WERI-Rb-1 (cell line): ENCODE data around the gene FAM227B.
A peak's percentile ranks its signal among the peaks of the same experiment; 100 is the strongest.
"Not testable (repeated sequence)": the region's sequence is repeated elsewhere in the genome, so short reads cannot be mapped to it uniquely, and the experiment has no call there.

ENCODE experiments used
- DNase-seq: peaks from one replicate; pipeline ENCODE4 v3.0.0-alpha.2; 2020
- H3K27ac ChIP-seq: fragments of 250-450 bp; sonication (Bioruptor Pico); 2 replicates; pipeline ENCODE4 v1.5.1; 2020; ENCODE audit warnings: mild to moderate bottlenecking, moderate library complexity
- H3K27me3 ChIP-seq: fragments of 250-450 bp; sonication (Bioruptor Pico); 2 replicates; pipeline ENCODE4 v1.5.1; 2021; ENCODE audit warnings: mild to moderate bottlenecking, low read depth, moderate library complexity; ENCODE audit not compliant: insufficient read depth, severe bottlenecking
- H3K36me3 ChIP-seq: fragments of 250-450 bp; sonication (Bioruptor Pico); 2 replicates; pipeline ENCODE4 v1.5.1; 2020; ENCODE audit warnings: mild to moderate bottlenecking, moderate library complexity
- H3K4me3 ChIP-seq: 2 replicates; pipeline ENCODE4 v1.5.1; 2011; ENCODE audit warnings: low read depth, mild to moderate bottlenecking, control low read depth, low read length
- H3K9me3 ChIP-seq: fragments of 250-450 bp; sonication (Bioruptor Pico); 2 replicates; pipeline ENCODE4 v1.5.1; 2021; ENCODE audit warnings: mild to moderate bottlenecking, moderate library complexity; ENCODE audit not compliant: severe bottlenecking
- TF ChIP-seq, protein P1 (sequence below): IDR thresholded peaks from 2 replicates; pipeline ENCODE4 v1.5.1; 2011; ENCODE audit warnings: low read depth, mild to moderate bottlenecking, control low read depth, inconsistent platforms, low read length

FAM227B gene, protein sequence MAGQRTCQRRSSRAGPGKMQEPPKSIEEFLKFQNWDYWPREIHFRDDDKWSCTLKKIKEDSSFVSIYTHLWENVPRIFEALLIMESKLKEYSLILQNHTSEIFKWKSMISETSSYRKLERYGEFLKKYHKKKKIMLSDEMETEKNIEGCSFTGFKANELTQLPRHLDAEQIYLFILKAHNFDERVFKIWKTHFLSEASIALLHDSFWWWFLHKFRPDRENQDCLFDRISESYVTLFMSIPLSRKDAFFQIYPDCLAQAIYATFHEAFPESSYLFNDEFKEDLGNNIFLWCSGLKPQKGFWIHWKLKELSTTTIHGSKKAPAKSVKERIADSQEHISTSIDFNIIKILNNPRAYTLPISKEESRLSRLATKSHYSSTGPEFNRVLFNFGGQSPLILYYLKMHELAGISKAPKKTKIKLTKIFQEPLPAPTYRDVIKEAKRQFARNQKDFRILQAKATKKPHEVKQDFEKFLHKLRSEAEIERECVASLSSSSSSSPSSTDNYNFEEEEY

DNA sequence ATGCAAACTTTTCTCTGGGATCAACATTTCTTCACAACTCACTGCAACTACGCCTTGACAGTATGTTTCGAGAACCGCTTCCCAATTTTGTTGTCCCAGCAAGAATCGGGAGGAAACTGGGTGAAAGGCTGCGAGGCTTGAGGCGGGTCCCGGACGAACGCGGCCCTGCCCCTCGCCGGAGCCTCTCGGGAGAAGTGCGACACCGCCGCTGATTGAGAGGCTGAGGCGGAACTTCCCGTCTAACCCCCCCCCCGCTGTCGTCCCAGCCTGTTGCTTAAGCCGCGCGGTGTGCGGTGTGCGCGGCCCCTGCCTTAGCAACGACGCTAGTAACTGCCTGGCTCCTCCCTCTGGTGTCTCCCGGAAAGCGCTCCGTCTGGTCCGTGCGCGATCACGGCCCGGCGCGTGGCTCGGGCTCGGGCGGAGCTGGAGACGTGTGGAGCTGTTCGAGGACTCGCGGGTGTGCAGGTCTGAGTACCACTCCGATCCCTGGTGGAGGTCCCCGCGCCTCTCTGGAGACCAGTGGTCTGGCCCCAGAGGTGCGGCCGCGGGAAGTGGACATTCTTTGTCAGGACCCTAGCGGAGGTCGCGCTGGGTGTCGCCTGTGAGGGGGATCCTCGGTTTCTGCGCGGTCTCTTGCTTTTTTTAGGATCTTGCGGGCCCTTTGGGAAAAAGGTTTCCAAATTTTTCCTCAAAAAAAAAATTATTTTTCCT is at the start of gene FAM227B, which contains the start of gene DTWD1:
Gene FAM227B (minus strand): TSS at position 161 of the 711 bp plus-strand sequence. CDS start 5,647 bp downstream, outside the sequence.
Gene DTWD1 (plus strand): TSS at position 391 of the 711 bp plus-strand sequence. CDS start 4,120 bp downstream, outside the sequence.
- no peaks in the 10 kb centered on the region for H3K27me3 ChIP-seq
- H3K27ac ChIP-seq = peak within 1 kb of the TSS; percentile 86
- TF ChIP-seq, protein P1, sequence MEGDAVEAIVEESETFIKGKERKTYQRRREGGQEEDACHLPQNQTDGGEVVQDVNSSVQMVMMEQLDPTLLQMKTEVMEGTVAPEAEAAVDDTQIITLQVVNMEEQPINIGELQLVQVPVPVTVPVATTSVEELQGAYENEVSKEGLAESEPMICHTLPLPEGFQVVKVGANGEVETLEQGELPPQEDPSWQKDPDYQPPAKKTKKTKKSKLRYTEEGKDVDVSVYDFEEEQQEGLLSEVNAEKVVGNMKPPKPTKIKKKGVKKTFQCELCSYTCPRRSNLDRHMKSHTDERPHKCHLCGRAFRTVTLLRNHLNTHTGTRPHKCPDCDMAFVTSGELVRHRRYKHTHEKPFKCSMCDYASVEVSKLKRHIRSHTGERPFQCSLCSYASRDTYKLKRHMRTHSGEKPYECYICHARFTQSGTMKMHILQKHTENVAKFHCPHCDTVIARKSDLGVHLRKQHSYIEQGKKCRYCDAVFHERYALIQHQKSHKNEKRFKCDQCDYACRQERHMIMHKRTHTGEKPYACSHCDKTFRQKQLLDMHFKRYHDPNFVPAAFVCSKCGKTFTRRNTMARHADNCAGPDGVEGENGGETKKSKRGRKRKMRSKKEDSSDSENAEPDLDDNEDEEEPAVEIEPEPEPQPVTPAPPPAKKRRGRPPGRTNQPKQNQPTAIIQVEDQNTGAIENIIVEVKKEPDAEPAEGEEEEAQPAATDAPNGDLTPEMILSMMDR = no peak
- DNase-seq = peak; percentile 97
- H3K36me3 ChIP-seq = peaks cover 13% of the 10 kb centered on the region
- no peaks in the 10 kb centered on the region for H3K9me3 ChIP-seq
- peak within 1 kb of the TSS; percentile 83 for H3K4me3 ChIP-seq

DNA sequence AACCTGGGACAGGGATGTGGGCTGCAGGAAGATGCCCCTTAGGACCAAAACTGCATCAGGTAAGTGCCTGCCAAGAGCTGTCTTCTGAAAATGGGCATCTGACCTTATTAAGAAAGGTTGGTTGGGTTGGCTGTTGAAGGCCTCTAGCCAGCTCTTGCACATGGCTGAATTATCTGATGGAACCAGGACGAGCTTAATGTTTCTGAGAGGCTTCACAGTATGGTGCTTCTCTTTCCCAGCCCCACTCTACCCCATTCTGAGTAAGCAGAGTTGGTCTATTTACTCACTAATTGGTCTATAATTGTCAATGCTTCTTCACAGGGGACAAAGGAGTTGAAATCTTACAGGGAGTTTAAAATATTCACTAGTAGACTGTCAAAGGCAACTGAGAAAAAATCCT is 48.7 kb upstream of the FAM227B start:
- Histone ChIP-seq H3K27ac (no peak overlapping the region), H3K27me3 (no peaks in the 10 kb centered on the region), H3K36me3 (no peaks in the 10 kb centered on the region), H3K4me3 (no peak overlapping the region), H3K9me3 (no peaks in the 10 kb centered on the region)
- TF ChIP-seq, protein P1 = no peak
- DNase-seq = no peak

DNA sequence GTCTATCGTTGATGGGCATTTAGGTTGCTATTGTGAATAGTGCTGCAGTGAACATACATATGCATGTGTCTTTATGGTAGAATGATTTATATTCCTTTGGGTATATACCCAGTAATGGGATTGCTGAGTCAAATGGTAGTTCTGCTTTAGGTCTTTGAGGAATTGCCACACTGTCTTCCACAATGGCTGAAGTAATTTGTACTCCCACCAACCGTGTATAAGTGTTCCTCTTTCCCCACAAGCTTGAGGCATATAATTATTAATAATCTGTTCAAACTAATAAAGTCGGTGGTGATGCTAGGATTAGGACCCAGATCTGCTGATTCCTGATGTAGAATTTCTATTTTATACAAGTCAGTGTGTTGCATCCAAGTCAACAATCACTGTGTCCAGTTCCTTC is 45.9 kb upstream of the FAM227B start:
- not testable (repeated sequence) for H3K9me3 ChIP-seq, DNase-seq, H3K27me3 ChIP-seq, H3K36me3 ChIP-seq, H3K27ac ChIP-seq, H3K4me3 ChIP-seq

DNA sequence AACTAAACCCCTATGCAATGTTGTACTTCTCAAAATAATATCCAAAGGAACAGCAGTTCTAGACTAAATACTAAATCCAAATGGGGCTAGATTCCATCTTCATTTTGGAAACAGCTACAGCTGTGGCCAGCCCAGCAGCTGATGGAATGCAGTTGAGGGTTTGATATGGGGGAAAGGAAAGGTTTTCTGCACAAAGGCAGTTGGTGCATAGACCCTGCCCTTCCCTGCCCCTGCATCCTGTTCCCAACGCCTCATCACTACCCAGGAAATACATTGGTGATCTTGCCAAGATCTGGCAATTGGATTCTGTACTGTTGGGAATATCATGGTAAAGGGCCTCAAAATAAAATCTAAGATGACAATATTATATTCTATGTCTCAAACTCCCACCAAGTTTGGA is 44.1 kb upstream of the FAM227B start:
- TF ChIP-seq, protein P1 = no peak
- Histone ChIP-seq H3K36me3 (no peaks in the 10 kb centered on the region), H3K9me3 (no peaks in the 10 kb centered on the region), H3K27me3 (no peaks in the 10 kb centered on the region), H3K4me3 (no peak overlapping the region), H3K27ac (no peak overlapping the region)
- DNase-seq = no peak

DNA sequence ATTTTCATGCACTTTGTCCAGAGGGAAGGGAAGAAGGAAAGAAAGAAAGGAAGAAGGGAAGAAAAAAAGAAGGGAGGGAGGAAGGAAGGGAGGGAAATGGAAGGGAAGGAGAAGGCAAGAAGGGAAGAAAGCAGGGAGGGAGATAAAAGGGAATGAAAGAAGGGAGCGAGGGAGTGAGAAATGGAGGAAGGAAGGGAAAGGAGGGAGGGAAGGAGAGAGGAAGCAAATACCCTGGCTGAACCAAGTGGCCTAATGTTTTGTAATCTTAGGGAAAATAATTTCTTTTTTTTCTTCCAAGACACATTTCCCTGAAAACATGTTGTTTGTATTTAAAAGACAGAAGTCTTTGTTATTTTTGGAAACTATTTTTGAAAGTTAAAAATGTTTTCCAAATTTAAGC is 36.1 kb upstream of the FAM227B start:
- H3K9me3 ChIP-seq = no peaks in the 10 kb centered on the region
- H3K27ac ChIP-seq = no peak overlapping the region
- H3K27me3 ChIP-seq = no peaks in the 10 kb centered on the region
- H3K36me3 ChIP-seq = no peaks in the 10 kb centered on the region
- TF ChIP-seq, protein P1 = no peak
- no peak for DNase-seq
- no peak overlapping the region for H3K4me3 ChIP-seq

DNA sequence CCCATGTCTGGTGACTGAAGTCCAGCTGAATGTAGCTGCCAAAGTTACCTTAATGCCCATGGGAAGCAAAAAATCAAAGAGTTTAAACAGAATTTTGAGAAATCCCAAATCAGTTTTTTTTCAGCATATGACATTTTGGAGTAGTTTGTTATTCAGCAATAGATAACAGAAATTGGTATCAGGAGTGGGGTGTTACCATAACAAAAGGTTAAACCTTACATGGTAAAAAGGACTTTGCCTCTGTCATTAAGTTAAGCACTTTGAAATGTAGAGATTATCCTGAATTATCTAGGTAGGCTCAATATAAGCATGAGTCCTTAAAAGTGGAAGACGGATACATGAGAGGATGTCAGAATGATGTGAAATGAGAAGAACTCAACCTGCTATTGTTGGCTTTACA is 32.3 kb upstream of the FAM227B start:
- Histone ChIP-seq H3K36me3 (no peaks in the 10 kb centered on the region), H3K27me3 (no peaks in the 10 kb centered on the region), H3K4me3 (no peak overlapping the region), H3K27ac (no peak overlapping the region), H3K9me3 (no peaks in the 10 kb centered on the region)
- no peak for DNase-seq
- TF ChIP-seq, protein P1 = no peak
